Peyer's patch (tissue), 4 donors: ENCODE data around the gene KRT9.

Experiments
- POLR2A ChIP-seq, 2 donors: fragments of 450-650 bp; IDR thresholded peaks; one replicate each; pipeline ENCODE4 v1.5.1; 2017; ENCODE audit warnings: antibody characterized with exemption in 2 of 2, mild to moderate bottlenecking in 2 of 2, moderate library complexity in 2 of 2
- TF ChIP-seq, protein P1 (sequence below), 6 experiments: fragments of 450-650 bp in 4 of 6; fragments of 200-600 bp in 2 of 6; sonication (generic) in 1 of 6; IDR thresholded peaks; one replicate each; pipeline ENCODE4 v1.5.1; 2017 to 2019; ENCODE audit warnings: antibody characterized with exemption in 6 of 6, mild to moderate bottlenecking in 3 of 6, moderate library complexity in 1 of 6

DNA sequence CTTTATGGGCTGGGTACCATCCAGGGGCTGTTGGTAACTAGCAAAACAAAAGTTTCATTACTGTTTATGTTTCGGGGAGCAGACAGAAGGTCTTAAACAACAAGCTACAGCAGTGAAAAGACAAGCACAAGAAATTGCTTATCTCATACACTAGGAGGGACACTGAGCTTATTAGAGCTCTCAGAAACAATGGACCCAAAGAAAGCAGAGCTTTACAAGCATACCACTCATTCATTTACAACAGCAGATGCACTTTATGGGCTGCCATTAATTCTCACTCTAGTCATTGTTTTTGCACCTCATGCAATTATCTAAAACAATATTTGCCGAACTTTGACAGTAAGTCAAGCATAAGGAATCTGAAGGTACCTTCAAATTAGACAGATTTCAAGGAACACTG is 30.7 kb upstream of the KRT9 start:
- TF ChIP-seq, protein P1, sequence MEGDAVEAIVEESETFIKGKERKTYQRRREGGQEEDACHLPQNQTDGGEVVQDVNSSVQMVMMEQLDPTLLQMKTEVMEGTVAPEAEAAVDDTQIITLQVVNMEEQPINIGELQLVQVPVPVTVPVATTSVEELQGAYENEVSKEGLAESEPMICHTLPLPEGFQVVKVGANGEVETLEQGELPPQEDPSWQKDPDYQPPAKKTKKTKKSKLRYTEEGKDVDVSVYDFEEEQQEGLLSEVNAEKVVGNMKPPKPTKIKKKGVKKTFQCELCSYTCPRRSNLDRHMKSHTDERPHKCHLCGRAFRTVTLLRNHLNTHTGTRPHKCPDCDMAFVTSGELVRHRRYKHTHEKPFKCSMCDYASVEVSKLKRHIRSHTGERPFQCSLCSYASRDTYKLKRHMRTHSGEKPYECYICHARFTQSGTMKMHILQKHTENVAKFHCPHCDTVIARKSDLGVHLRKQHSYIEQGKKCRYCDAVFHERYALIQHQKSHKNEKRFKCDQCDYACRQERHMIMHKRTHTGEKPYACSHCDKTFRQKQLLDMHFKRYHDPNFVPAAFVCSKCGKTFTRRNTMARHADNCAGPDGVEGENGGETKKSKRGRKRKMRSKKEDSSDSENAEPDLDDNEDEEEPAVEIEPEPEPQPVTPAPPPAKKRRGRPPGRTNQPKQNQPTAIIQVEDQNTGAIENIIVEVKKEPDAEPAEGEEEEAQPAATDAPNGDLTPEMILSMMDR (IDR thresholded peaks at IDR 0.05), result no peak
- TF ChIP-seq POLR2A (IDR thresholded peaks at IDR 0.05), result no peak
